H9 (cell line): ENCODE measurements around the gene CDK2AP2. TPM values are rescaled to one million over a fixed set of nuclear protein-coding genes. Genes with fewer than 3 reads are reported as not detected.

Experiments used
- DNase-seq: peaks from one replicate; pipeline ENCODE4 v3.0.0-alpha.2; 2017
- H2AFZ ChIP-seq: one replicate; pipeline ENCODE4 v1.6.1; 2013; ENCODE audit warnings: mild to moderate bottlenecking, low read length, control low read depth, moderate library complexity
- H2AK5ac ChIP-seq: 2 replicates; pipeline ENCODE4 v1.6.1; 2013; ENCODE audit warnings: low read length, control low read depth, mixed read lengths; ENCODE audit not compliant: insufficient read length
- H2BK120ac ChIP-seq: one replicate; pipeline ENCODE4 v1.6.1; 2013; ENCODE audit warnings: low read depth, mild to moderate bottlenecking, low read length, control low read depth, inconsistent platforms; ENCODE audit not compliant: poor library complexity, severe bottlenecking
- H2BK12ac ChIP-seq: 2 replicates; pipeline ENCODE4 v1.6.1; 2013; ENCODE audit warnings: low read length, control low read depth, mixed read lengths, low read depth; ENCODE audit not compliant: insufficient read length
- H2BK15ac ChIP-seq: 2 replicates; pipeline ENCODE4 v1.6.1; 2013; ENCODE audit warnings: low read depth, low read length, control low read depth
- H2BK20ac ChIP-seq: one replicate; pipeline ENCODE4 v1.6.1; 2013; ENCODE audit warnings: low read depth, mild to moderate bottlenecking, low read length, control low read depth, inconsistent platforms; ENCODE audit not compliant: poor library complexity, severe bottlenecking
- H2BK5ac ChIP-seq: 2 replicates; pipeline ENCODE4 v1.6.1; 2013; ENCODE audit warnings: low read length, control low read depth, mixed read lengths; ENCODE audit not compliant: insufficient read length
- H3K14ac ChIP-seq: 2 replicates; pipeline ENCODE4 v1.6.1; 2013; ENCODE audit warnings: low read length, control low read depth; ENCODE audit not compliant: insufficient read depth
- H3K18ac ChIP-seq: 2 replicates; pipeline ENCODE4 v1.6.1; 2013; ENCODE audit warnings: low read depth, mild to moderate bottlenecking, mixed read lengths, low read length, control low read depth; ENCODE audit not compliant: insufficient read length
- H3K23ac ChIP-seq: 2 replicates; pipeline ENCODE4 v1.6.1; 2013; ENCODE audit warnings: low read length, control low read depth, mixed read lengths, low read depth; ENCODE audit not compliant: insufficient read length
- H3K23me2 ChIP-seq: 2 replicates; pipeline ENCODE4 v1.6.1; 2013; ENCODE audit warnings: low read depth, mild to moderate bottlenecking, mixed read lengths, low read length, control low read depth; ENCODE audit not compliant: insufficient read length, poor library complexity, severe bottlenecking
- H3K27ac ChIP-seq: 2 replicates; pipeline ENCODE4 v1.5.1; 2013; ENCODE audit warnings: low read length, control low read depth, mixed read lengths, low read depth; ENCODE audit not compliant: insufficient read length
- H3K27me3 ChIP-seq: 2 replicates; pipeline ENCODE4 v1.6.1; 2013; ENCODE audit warnings: low read length, control low read depth, inconsistent platforms; ENCODE audit not compliant: insufficient read depth
- H3K4ac ChIP-seq: 2 replicates; pipeline ENCODE4 v1.6.1; 2013; ENCODE audit warnings: low read depth, mild to moderate bottlenecking, control low read depth, inconsistent platforms, low read length, moderate library complexity
- H3K4me1 ChIP-seq: 2 replicates; pipeline ENCODE4 v1.6.1; 2013; ENCODE audit warnings: low read length, control low read depth, inconsistent platforms; ENCODE audit not compliant: insufficient read depth
- H3K4me2 ChIP-seq: 2 replicates; pipeline ENCODE4 v1.6.1; 2013; ENCODE audit warnings: low read length, control low read depth, mixed read lengths; ENCODE audit not compliant: insufficient read length, insufficient read depth
- H3K56ac ChIP-seq: 2 replicates; pipeline ENCODE4 v1.6.1; 2013; ENCODE audit warnings: low read depth, mild to moderate bottlenecking, mixed read lengths, low read length, control low read depth; ENCODE audit not compliant: insufficient read length
- H3K79me1 ChIP-seq: 2 replicates; pipeline ENCODE4 v1.6.1; 2013; ENCODE audit warnings: low read depth, mild to moderate bottlenecking, moderate library complexity, low read length, control low read depth, inconsistent platforms; ENCODE audit not compliant: insufficient read depth, poor library complexity, severe bottlenecking
- H3K79me2 ChIP-seq: 2 replicates; pipeline ENCODE4 v1.6.1; 2013; ENCODE audit warnings: low read length, control low read depth, inconsistent platforms; ENCODE audit not compliant: insufficient read depth
- H3K9ac ChIP-seq: 2 replicates; pipeline ENCODE4 v1.6.1; 2013; ENCODE audit warnings: low read length, control low read depth, mixed read lengths; ENCODE audit not compliant: insufficient read length; ENCODE audit errors: extremely low read depth
- H3K9me3 ChIP-seq: one replicate; pipeline ENCODE4 v1.6.1; 2013; ENCODE audit warnings: low read depth, low read length, inconsistent platforms; ENCODE audit not compliant: control insufficient read depth
- H3T11ph ChIP-seq: one replicate; pipeline ENCODE4 v1.6.1; 2013; ENCODE audit warnings: mild to moderate bottlenecking, low read length, control low read depth, inconsistent platforms
- H4K20me1 ChIP-seq: one replicate; pipeline ENCODE4 v1.6.1; 2013; ENCODE audit not compliant: control insufficient read depth, insufficient read length, insufficient read depth
- H4K5ac ChIP-seq: 2 replicates; pipeline ENCODE4 v1.6.1; 2013; ENCODE audit warnings: low read depth, mild to moderate bottlenecking, mixed read lengths, low read length, control low read depth; ENCODE audit not compliant: insufficient read length
- H4K8ac ChIP-seq: replicated peaks from 2 replicates; pipeline ENCODE4 v1.6.1; 2013; ENCODE audit warnings: low read length, control low read depth, mixed read lengths, low read depth; ENCODE audit not compliant: insufficient read length
- H4K91ac ChIP-seq: 2 replicates; pipeline ENCODE4 v1.6.1; 2013; ENCODE audit warnings: low read depth, mild to moderate bottlenecking, moderate library complexity, mixed read lengths, low read length, control low read depth; ENCODE audit not compliant: insufficient read length
- H3K27ac Mint-ChIP-seq, 3 experiments: 2 replicates in 2 of 3; 3 replicates in 1 of 3; pipeline ENCODE4 v1.8.0; 2020 to 2021; ENCODE audit warnings: mixed read lengths in 3 of 3, mild to moderate bottlenecking in 1 of 3, moderate library complexity in 1 of 3
- H3K27me3 Mint-ChIP-seq: 2 replicates; pipeline ENCODE4 v1.8.0; 2021; ENCODE audit warnings: low read depth, mild to moderate bottlenecking, moderate library complexity, mixed read lengths
- H3K36me3 Mint-ChIP-seq, 3 experiments: 2 replicates in 2 of 3; 3 replicates in 1 of 3; pipeline ENCODE4 v1.8.0; 2020 to 2021; ENCODE audit warnings: low read depth in 3 of 3, mixed read lengths in 3 of 3; ENCODE audit not compliant: insufficient read depth in 1 of 3
- H3K4me1 Mint-ChIP-seq, 2 experiments: 2 replicates each; pipeline ENCODE4 v1.8.0; 2020; ENCODE audit warnings: mixed read lengths in 2 of 2
- H3K4me3 Mint-ChIP-seq, 2 experiments: 2 replicates in 1 of 2; 3 replicates in 1 of 2; pipeline ENCODE4 v1.8.0; 2020 to 2021; ENCODE audit warnings: mild to moderate bottlenecking in 2 of 2, mixed read lengths in 2 of 2, moderate library complexity in 1 of 2
- H3K9me3 Mint-ChIP-seq, 2 experiments: 2 replicates in 1 of 2; 3 replicates in 1 of 2; pipeline ENCODE4 v1.8.0; 2020; ENCODE audit warnings: mild to moderate bottlenecking in 2 of 2, mixed read lengths in 2 of 2, moderate library complexity in 1 of 2
- WGBS: extraction: QIAGEN DNeasy Blood & Tissue Kit; methylation state at CpG from one replicate; pipeline ENCODE4 v1.1.7; 2013; ENCODE audit warnings: missing lambda C conversion rate, low lambda C conversion rate, mixed read lengths; ENCODE audit not compliant: insufficient read length; ENCODE audit errors: extremely low coverage; 5-methylcytosine and 5-hydroxymethylcytosine counted together
- total RNA-seq: library from RNA; stranded (reverse); gene quantifications from 2 replicates; pipeline ENCODE4 v1.2.1, GENCODE V29; 2021
- TF ChIP-seq, protein P1 (sequence below): fragments of 200-600 bp; sonication (generic); conservative IDR thresholded peaks from 3 replicates; pipeline ENCODE4 v1.8.0; 2021; ENCODE audit warnings: antibody characterized with exemption, mild to moderate bottlenecking

Gene CDK2AP2
- total RNA-seq, 1 experiment from 2014 or later = 36.1 TPM

DNA sequence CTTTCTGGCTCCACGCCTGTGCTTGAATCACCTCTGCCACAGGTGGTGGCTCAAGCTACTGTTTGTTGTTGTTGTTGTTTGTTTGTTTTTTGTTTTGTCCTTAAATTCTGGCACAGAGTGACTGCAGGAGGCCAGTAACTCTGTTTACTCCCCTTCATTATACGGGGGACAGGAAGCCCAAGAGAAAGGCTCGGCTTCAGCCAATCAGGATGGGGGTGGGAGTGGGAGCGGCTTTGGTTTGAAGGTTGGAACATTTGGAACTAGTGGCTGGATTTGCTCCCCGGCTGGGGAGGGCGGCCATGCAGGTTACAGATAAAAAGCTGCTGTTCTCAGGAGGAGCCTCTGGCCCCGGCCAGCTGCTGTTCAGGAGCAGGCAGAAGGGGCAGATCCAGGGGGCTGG is 35.0 kb upstream of the CDK2AP2 start:
- Histone ChIP-seq H4K8ac (no peak overlapping the region), H3K4me2 (no peak overlapping the region), H2AFZ (peak overlapping the region; percentile 85), H2BK12ac (no peak overlapping the region), H2AK5ac (no peak overlapping the region), H4K5ac (no peak overlapping the region), H3K18ac (no peak overlapping the region), H3K23ac (no peak overlapping the region), H3K9ac (no peak overlapping the region), H3T11ph (no peak overlapping the region), H3K4me1 (no peaks in the 10 kb centered on the region), H2BK15ac (no peak overlapping the region), H3K79me1 (no peaks in the 10 kb centered on the region), H3K27me3 (no peaks in the 10 kb centered on the region), H2BK20ac (no peak overlapping the region), H3K4ac (no peak overlapping the region), H3K56ac (no peak overlapping the region), H3K23me2 (no peaks in the 10 kb centered on the region), H2BK120ac (no peak overlapping the region), H3K27ac (no peak overlapping the region), H3K79me2 (no peaks in the 10 kb centered on the region), H4K20me1 (no peaks in the 10 kb centered on the region), H4K91ac (no peak overlapping the region), H3K9me3 (no peaks in the 10 kb centered on the region), H3K14ac (no peak overlapping the region), H2BK5ac (no peak overlapping the region)
- Mint-ChIP-seq H3K9me3 (peaks cover under 1 to 2% of the 10 kb centered on the region in 2 experiments; a peak in 3 of 5 replicates), H3K27me3 (peaks cover 18% of the 10 kb centered on the region), H3K4me1 (peaks cover 4 to 9% of the 10 kb centered on the region in 2 experiments), H3K36me3 (no peaks in the 10 kb centered on the region), H3K4me3 (no peak overlapping the region), H3K27ac (peak overlapping the region in 1 of 3 experiments; percentile 88; a peak in 2 of 7 replicates)
- DNase-seq = peak; percentile 49
- TF ChIP-seq, protein P1, sequence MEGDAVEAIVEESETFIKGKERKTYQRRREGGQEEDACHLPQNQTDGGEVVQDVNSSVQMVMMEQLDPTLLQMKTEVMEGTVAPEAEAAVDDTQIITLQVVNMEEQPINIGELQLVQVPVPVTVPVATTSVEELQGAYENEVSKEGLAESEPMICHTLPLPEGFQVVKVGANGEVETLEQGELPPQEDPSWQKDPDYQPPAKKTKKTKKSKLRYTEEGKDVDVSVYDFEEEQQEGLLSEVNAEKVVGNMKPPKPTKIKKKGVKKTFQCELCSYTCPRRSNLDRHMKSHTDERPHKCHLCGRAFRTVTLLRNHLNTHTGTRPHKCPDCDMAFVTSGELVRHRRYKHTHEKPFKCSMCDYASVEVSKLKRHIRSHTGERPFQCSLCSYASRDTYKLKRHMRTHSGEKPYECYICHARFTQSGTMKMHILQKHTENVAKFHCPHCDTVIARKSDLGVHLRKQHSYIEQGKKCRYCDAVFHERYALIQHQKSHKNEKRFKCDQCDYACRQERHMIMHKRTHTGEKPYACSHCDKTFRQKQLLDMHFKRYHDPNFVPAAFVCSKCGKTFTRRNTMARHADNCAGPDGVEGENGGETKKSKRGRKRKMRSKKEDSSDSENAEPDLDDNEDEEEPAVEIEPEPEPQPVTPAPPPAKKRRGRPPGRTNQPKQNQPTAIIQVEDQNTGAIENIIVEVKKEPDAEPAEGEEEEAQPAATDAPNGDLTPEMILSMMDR = no peak
- WGBS = no CpG with 5 or more reads among the region's 7 CpGs
